Gastroesophageal sphincter (tissue), 3 donors: ENCODE results near the gene APP.

Experiments
- EP300 ChIP-seq: sonication (generic); formaldehyde crosslinking; IDR thresholded peaks from one replicate; pipeline ENCODE4 v1.6.1; 2017; ENCODE audit warnings: antibody characterized with exemption, mild to moderate bottlenecking
- POLR2AphosphoS5 ChIP-seq: sonication (generic); formaldehyde crosslinking; IDR thresholded peaks from one replicate; pipeline ENCODE4 v1.6.1; 2017; ENCODE audit warnings: antibody characterized with exemption
- TF ChIP-seq, protein P1 (sequence below), 4 experiments: fragments of 200-600 bp in 2 of 4; fragments of 450-650 bp in 2 of 4; sonication (generic) in 1 of 4; IDR thresholded peaks; one replicate each; pipeline ENCODE4 v1.5.1; 2017 to 2019; ENCODE audit warnings: antibody characterized with exemption in 4 of 4, mild to moderate bottlenecking in 2 of 4, moderate library complexity in 2 of 4

DNA sequence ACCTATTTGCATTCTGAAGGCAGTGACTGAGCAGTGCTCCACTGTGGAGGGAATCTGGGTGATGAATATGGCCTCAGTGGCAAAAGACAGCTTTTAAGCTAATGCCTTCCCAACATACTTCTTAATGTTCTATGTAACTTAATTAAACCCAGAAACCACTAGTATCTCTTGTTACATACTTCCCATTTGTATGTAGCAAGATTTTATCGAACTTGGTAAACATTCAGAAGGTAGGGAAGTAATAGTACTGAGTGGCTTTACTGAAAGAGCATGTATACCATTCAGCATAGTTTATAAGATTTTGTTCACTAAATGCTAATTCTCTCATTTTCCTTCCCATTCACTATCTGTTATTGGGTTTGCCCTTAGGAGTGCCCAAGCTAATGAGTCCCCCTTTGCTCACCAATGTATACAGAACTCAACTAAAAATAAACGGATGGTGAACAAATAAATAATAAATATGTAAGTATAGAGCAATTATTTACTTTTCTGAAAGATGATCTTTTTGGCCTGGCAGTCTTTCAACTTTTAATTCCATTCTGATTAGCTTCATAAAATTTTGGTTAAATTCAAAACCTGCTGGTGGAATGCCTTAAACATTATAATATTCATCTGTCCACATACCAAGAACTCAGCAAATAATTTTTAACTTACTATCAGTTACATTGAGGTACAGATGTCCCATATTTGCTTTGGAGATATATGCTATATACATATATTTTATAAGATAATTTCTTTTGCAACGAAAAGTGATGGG is 204.4 kb downstream of the APP start:
- TF ChIP-seq, protein P1, sequence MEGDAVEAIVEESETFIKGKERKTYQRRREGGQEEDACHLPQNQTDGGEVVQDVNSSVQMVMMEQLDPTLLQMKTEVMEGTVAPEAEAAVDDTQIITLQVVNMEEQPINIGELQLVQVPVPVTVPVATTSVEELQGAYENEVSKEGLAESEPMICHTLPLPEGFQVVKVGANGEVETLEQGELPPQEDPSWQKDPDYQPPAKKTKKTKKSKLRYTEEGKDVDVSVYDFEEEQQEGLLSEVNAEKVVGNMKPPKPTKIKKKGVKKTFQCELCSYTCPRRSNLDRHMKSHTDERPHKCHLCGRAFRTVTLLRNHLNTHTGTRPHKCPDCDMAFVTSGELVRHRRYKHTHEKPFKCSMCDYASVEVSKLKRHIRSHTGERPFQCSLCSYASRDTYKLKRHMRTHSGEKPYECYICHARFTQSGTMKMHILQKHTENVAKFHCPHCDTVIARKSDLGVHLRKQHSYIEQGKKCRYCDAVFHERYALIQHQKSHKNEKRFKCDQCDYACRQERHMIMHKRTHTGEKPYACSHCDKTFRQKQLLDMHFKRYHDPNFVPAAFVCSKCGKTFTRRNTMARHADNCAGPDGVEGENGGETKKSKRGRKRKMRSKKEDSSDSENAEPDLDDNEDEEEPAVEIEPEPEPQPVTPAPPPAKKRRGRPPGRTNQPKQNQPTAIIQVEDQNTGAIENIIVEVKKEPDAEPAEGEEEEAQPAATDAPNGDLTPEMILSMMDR (IDR thresholded peaks at IDR 0.05): no peak
- TF ChIP-seq POLR2AphosphoS5 (no peak), EP300 (no peak)
